GM21529 (cell line): Measurements from ENCODE around the gene FPGT.
A peak's percentile ranks its signal among the peaks of the same experiment; 100 is the strongest.
"Not testable (repeated sequence)": the region's sequence is repeated elsewhere in the genome, so short reads cannot be mapped to it uniquely, and the experiment has no call there.

Experiments used
- ATAC-seq: cut with Tn5 transposase; IDR thresholded peaks from one replicate; pipeline ENCODE4 v1.9.1; 2021; ENCODE audit not compliant: unreplicated experiment

Gene FPGT

DNA sequence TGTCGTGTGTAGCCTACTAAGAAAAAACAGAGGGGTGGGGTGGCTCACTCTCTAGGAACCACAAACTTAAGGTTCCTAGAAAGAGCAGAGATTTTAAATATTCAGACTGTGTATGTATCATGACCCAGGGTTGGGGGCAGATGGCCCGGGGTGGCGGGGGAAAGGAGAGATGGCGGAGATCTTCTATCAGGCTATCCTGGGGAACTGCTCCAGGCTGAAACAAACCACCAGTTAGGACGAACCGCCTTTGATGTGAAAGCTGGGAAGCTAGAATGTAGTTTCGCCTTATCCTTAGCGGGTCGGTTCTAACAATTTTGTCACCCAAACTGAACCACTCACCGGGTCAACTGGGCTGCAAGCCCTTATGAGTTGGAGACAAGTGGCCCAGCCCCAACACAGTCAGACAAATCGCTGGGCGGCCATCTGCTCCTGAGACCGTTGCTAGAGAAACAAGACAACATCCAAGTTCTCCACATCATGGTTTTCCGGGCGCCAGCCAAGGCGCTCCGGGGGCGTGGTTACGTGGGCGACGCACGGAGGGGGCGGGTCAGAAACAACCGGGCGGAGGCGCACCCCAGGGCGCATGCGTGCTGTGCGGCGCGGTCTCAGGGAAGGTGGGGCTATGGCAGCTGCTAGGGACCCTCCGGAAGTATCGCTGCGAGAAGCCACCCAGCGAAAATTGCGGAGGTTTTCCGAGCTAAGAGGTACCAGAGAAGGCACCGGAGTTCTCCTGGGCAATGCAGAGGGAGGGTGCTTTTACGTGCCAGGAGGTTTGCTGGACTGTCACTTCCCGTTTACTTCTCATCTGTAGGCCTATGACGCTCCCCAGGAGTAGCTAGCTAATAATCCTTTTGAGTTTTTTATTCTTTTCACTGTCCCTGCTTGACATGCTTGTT is at the start of gene FPGT, which contains the start of gene LRRIQ3:
FPGT (plus strand) TSS at position 586 of the 896 bp plus-strand sequence; CDS start at position 623, 37 bp downstream.
LRRIQ3 (minus strand) TSS at position 520 of the 896 bp plus-strand sequence. CDS start 14,492 bp downstream, outside the sequence.
- ATAC-seq: peak; percentile 94

DNA sequence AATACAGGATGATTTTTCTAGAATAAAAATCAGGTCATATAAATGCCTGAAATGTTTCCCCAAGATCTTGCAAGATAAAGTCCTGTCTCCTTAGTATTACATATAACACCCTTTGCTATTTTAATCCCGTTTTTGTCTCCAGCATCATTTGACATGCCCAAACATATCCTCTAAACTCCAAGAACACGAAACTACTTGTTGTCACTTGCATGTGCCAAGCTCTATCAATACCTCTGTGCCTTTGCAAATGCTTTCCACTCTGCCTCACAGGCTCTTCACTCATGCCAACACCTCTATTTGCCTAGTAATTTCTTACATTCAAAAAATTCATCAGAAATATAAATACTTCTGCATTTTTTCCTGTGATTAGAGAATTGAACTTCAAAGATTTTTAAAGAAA is 38.0 kb upstream of the FPGT start:
- no peak for ATAC-seq

DNA sequence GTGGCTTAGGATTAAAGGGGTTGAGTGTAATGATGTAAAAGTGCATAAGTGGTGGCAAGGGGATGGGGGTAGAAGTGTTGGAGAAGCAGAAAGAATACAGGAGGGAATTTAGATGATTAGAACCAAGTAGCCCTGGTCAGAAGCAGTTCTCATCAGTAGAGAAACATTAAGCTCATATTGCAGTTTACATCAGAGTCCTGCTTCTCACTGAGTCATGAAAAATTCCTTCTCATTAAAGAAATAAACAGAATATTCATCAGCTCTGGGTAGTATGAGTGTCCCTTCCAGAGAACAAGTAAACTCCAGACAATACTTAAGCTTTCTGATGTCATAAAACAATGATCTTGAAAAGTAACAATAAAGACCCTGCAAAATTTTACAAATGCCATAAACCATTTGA is 36.5 kb upstream of the FPGT start:
- ATAC-seq: no peak

DNA sequence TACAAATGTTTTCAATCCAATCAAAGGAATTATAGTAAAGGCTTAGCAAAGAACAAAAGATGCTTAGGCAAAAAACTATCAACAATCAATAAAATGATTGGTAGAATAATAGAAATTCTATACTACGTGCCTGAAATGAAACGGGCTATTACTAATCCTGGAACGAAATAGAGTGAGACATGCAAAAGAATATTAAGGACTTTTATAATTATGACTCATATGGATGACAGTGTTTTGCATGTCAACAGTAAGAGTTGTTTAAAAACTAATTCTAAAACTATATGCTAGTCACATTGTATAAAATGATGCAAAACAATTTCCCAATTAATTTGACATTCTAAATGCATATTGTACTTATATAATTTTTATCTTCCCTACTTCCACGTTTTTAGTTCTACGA is 35.7 kb upstream of the FPGT start:
- no peak for ATAC-seq

DNA sequence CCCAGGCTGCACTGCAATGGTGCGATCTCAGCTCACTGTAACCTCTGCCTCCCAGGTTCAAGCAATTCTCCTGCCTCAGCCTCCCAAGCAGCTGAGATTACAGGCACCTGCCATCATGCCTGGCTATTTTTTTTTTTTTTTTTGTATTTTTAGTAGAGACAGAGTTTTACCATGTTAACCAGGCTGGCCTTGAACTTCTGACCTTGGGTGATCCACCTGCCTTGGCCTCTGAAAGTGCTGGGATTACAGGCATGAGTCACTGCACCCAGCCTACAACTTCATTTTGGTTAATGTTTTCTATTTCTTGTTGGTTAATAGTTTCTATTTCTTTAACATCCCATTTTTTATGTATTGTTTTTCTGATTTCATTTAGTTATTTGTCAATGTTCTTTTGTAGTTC is 23.6 kb upstream of the FPGT start:
- not testable (repeated sequence) for ATAC-seq

DNA sequence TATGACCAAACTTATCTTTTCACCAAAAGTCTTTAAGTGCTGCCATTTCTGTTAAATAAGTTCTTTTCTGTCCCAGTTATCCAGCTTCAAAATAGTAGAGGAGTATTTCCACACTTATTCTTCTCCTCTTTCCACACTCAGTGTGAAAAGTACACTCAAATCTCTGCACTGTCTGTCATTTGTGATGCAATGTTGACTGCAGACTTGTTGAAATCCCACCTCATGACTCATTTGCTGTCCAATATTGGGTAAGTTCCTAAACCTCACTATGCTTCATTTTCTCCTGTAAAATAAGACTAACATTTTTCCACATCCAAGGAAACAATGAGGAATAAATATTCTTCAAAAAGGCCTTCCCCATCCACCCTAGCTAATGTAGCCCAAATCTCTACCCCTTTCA is 17.6 kb upstream of the FPGT start:
- no peak for ATAC-seq

DNA sequence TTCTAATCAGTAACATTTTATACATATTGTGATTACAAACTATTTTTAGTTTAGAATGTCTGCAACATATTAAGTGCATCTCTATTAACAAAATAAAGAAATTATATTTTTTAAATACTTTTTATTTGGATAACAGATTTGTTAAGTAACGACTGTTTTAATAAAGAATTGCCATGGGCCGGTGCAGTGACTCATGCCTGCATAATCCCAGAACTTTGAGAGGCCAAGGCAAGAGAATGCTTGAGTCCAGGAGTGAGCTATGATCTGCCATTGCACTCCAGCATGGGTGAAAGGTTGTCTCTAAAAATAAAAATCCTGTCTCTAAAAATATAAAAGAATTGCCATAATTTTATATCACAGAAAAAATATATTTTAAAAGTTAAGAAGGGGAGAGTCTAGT is 4.1 kb upstream of the FPGT start:
- no peak for ATAC-seq

DNA sequence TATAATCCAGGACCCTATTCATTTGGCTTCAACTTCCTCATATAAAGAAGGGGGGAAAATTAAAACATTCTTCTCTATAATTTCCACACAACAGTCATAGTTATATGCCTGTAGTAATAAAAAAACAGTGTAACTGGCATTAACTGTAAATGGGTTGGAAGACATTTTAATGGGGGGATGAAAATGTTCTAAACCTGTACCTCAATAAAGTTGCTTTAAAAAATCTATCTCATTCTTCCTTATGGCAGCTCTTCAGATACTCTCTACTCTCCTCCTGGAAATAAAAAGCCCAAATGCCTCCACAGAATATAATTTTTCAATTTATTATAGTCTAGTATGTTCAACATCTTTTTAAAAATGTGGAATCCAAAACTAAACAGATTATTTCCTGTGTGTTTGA is 2.7 kb upstream of the FPGT start:
- no peak for ATAC-seq

DNA sequence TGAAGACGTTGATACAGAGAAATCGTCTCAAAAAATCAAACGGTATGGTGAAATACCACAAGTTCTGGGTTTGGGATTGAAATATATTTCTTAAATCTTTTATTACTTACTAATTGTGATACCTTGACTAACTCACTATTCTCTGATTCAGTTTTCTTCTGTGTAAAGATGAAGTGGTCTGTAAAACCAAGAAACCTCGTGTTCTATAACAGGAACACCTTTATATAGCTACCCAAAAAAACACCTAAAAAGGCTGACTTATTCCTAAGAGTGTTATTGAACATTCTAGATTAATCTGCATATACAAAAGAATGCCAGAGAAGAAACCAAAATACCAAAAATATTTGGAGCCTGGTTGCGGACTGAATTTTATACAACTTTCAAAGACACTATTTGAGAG is 787 bp upstream of the FPGT start:
- ATAC-seq: peak; percentile 16

DNA sequence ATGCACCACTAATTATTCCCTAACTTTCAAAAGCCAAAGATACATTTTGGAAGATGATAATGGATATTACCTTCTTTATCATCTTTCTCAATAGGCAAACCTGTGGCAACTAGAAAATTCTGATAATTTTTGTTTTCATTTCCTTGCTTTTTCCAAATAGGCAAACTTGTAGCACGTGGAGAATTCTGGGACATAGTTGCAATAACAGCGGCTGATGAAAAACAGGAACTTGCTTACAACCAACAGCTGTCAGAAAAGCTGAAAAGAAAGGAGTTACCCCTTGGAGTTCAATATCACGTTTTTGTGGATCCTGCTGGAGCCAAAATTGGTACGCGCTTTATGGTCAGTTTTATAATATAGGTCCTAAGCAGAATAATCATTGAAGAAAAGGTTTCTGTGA is 1.5 kb downstream of the FPGT start:
- no peak for ATAC-seq

DNA sequence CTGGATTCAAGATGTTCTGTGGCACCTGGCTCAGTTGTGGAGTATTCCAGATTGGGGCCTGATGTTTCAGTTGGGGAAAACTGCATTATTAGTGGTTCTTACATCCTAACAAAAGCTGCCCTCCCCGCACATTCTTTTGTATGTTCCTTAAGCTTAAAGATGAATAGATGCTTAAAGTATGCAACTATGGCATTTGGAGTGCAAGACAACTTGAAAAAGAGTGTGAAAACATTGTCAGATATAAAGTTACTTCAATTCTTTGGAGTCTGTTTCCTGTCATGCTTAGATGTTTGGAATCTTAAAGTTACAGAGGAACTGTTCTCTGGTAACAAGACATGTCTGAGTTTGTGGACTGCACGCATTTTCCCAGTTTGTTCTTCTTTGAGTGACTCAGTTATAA is 7.2 kb downstream of the FPGT start:
- no peak for ATAC-seq

DNA sequence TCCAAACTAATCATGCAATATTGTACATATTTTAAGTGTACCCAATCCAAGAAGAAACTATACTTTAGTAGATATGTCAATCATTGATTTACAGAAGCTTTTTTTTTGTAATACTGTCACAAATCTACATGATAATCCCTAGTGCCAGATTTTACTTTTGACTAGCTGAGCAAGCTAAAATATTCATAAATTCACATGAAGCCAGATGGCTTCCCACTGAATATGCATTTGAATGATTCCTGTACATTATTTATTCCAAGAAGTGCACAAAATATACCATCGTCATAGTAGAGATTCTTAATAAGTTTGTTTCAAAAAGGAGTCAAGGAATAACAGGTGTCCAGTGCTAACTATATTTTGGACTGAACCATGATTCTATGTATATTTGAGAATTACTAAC is 17.2 kb downstream of the FPGT start:
- no peak for ATAC-seq

DNA sequence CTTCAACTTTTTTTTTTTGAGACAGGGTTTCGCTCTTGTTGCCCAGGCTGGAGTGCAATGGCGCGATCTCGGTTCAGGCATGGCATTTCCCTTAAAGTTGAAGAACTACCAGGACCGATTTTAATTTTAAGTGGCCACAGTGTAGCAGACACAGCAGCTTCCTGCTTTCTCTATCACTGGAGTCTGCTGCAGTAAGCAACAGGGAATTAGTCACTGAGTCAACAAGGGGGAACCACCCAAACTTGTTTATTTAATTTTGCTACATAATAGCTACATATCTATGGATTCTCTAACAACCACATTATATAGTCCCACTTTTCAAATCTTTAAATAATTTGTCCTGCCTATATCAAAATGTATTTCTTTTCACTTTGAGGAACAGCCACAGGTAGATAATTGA is 24.7 kb downstream of the FPGT start:
- no peak for ATAC-seq

DNA sequence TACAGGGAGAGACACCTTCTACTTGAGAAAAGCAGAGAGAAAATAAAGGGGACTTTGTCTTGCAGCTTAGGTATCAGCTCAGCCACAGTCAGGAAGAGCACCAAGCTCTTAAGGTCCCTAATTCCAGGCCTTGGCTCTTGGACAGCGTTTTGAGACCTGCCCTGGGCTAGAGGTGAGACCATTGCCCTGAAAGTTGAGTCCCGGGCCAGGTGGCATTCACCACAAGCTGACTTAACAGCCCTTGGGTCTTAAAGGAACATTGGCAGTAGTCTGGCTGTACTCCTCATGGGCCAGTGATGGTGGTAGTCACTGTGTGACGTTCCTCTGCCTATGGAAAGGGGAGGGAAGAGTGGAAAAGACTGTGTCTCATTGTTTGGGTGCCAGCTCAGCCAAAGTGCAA is 25.4 kb downstream of the FPGT start:
- ATAC-seq: no peak

DNA sequence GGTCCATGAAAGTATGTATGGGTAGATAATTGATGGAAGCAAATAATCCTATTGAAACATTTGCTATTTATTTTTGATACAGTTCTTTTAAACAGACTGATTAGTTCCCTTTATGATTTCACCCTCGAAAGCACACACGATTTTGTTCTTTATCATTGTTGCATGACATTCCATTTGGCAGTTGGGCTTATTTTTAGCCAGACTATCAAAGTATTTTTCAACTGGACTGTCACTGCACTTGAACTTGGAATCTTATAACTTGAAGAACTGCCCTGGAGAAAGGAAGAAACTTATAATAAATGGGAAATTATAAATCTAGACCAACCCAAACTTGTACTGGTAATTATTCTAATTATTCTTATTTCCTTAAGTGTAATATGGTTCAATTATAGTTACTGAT is 37.1 kb downstream of the FPGT start, which contains the start of gene TNNI3K:
TNNI3K (plus strand) TSS at position 235 of the 400 bp plus-strand sequence; CDS start at position 300, 65 bp downstream.
- no peak for ATAC-seq

DNA sequence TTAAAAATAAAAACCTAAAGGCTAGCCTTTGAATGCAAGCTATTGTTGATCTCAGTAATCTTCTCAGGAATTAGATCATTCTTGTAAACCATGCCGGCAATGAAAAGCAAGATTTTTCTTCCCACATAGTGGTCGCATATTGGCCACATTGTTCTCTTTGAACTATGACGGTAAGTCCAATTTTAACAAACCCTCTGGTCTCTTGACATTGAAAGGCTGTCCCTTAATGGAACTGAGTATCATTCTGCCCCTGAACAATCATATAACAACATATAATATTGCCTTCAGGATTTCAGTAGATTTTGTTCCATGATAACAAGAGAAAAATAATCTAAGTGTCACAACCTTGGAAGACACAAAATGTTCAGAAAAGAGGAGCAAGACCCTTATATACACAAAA is 38.4 kb downstream of the FPGT start:
- ATAC-seq: no peak

DNA sequence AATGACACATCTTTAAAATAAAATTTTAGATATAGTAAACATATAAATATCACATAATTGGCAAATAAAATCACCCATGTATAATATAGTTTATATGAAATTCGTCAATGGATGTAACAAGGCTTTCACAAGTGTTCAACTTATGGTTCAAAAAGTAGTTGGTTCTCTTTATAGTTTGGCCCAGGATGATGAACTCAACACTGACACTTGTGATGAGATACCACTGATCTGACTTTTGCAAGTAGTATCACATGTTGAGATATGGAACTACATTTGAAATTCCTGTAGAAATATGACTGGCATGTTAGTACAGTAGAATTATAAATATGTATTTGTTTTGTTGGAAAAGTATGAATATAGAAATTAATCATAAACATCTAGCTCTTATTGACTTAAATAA is 39.0 kb downstream of the FPGT start:
- no peak for ATAC-seq

DNA sequence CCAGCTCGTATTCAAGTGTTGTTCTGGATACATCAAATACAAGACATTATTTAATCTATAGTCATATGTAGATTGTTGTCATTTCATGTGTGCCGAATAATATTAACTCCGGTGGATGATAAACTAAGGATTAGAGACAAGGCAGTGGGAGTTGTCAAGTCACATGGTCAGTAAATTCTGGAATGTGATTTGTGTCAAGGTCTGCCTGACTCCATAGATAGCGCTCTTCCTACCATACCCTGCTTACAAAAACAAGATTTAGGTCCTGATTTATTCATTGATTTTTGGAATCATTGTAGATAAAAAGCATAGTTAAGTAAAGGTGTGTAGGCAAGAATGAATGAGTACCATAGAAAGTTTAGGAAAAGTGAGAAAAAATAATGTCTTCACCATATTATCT is 39.7 kb downstream of the FPGT start:
- ATAC-seq: no peak

DNA sequence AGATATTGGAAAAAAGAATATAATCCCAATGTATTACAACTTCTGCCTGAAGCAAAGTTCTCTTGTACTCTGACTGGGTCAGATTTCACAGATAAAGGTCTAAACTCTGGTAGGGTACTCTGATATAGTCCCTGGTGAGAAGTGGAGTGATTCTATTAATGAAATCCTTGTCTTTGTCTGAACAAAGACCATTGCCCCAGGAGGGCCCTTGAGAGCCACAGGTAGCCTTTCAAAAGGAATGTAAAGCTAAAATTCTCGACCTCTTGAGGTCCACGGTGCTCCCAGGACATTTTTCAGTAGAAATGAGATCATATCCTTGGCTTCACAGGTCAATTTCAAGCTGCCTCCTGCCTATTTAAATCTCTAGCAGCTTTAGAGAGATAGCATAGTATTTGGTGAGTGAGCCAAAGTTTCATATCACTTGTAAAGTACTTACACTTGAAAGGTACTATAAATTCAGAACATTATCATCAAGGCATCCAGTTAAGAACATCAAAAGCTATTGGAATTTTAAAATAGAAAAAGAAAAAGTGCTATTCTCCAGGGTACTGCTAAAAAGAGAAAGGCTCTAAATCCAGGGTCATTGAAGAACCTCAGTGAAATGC is 47.2 kb downstream of the FPGT start:
- ATAC-seq: no peak

DNA sequence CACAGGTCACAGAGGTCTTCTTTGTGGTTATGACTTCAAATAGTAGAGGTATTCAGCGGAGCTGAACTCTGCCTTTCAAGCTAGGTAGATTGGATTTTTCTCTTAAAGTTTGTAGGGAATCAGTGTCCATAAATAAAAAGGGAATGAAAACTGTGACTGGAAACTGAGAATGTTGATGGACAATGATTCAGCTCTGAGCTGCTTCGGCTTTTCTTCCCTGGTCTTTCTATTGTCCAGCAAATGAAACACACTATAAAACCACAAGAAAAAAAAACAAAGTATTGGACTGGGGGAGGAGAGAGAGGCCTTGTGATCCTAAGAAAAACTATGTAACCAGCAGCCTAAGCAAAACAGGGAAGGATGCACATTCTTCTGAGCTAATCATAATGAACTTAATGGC is 48.3 kb downstream of the FPGT start:
- no peak for ATAC-seq

DNA sequence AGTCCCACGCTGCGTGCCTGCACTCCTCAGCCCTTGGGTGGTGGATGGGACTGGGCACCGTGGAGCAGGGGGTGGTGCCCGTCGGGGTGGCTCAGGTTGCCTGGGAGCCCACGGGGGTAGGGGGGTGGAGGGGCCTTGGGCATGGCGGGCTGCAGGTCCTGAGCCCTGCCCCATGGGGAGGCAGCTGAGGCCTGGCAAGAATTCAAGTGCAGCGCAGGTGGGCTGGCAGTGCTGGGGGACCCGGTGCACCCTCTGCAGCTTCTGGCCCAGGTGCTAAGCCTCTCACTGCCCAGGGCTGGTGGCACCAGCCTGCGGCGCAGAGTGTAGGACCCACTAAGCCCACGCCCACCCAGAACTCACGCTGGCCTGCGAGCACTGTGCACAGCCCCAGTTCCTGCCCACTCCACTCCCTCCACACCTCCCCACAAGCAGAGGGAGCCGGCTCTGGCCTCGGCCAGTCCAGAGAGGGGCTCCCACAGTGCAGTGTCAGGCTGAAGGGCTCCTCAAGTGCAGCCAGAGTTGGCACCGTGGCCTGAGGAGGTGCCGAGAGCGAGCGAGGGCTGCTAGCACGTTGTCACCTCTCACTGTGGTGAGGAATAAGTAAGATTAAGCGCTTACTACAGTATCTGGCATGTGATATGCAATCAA is 50.0 kb downstream of the FPGT start:
- no peak for ATAC-seq
